Liver (tissue), 3 donors: ENCODE results near the gene PDS5A.

ENCODE experiments used
- CTCF ChIP-seq: fragments of 150-350 bp; IDR thresholded peaks from 2 replicates; pipeline ENCODE4 v1.5.1; 2017; ENCODE audit warnings: improper control_type of control experiment, low read depth, low read length; ENCODE audit not compliant: missing input control
- HNF4G ChIP-seq: IDR thresholded peaks from 2 replicates; pipeline ENCODE4 v1.6.1; 2016; ENCODE audit warnings: antibody characterized with exemption
- TAF1 ChIP-seq: conservative IDR thresholded peaks from 2 replicates; pipeline ENCODE4 v1.6.1; 2016; ENCODE audit warnings: antibody characterized with exemption, mild to moderate bottlenecking
- ZBTB33 ChIP-seq: IDR thresholded peaks from 2 replicates; pipeline ENCODE4 v1.6.1; 2016; ENCODE audit warnings: antibody characterized with exemption
- donor health status: healthy.
- donor health status: healthy.

GRCh38 chr4:39792128-39792527, 185.6 kb downstream of the PDS5A start:
- TF ChIP-seq CTCF (no peak), TAF1 (no peak), HNF4G (no peak), ZBTB33 (no peak)
